ENCODE data around the gene CACNA2D2. TPM values are rescaled to one million over a fixed set of nuclear protein-coding genes. Genes with fewer than 3 reads are reported as not detected.

The CACNA2D2 gene
- total RNA-seq, 1 donor from 2014 or later, result 0.23 TPM

DNA sequence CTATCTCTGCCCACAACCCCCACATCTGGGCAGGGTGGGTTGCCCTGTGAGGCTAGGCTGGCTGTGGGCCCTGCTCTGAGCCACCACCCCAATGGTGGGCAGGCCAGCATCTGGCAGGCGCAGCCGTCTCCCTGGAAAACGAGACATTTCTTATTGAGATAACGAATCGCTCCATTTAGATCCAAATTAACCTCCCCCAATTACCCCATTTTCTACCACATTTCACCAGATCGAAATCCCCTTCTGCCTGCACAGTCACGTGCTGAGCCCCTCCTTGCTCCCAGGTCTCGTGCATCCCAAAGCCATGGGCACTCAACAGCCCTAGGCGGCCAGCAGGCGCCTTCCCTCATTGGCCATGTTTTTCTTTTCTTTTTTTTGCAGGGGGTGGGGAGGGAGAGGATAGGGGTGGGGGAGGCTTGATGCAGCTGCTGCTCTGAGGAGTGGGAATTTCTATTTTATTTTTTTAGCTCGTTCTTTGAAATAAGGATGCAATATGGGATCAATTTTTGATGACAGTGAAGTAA is 91.1 kb downstream of the CACNA2D2 start:
- H3K9me3 Mint-ChIP-seq, result no peaks in the 10 kb centered on the region
- intact Hi-C loops (cut with micrococcal nuclease), result no loop called here
- H3K4me1 Mint-ChIP-seq, result peaks cover 3% of the 10 kb centered on the region
- no peak overlapping the region for H3K4me3 Mint-ChIP-seq
- H3K27me3 Mint-ChIP-seq, result no peaks in the 10 kb centered on the region
- no peak overlapping the region for H3K27ac Mint-ChIP-seq
- DNase-seq, result no peak
- no peaks in the 10 kb centered on the region for H3K36me3 Mint-ChIP-seq (ENCODE audit: low read depth)

DNA sequence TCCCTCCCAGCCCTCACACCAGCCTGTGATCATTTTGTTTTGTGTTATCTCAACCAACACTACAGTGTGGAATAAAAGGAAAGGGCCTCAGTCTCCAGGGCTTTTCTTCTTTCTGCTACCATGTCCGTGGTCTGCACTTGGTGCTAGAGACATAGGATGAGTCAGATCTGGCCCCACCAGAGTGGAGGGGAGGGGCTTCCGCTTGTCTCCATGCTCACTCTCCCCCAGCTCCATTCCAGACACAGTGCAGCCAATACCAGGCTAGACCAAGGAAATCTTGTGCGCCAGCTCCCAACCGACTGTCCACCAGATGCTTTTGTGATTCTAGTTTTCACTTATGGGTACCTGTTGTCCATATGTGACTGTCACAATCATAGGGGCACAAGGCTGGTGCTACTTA is 92.2 kb downstream of the CACNA2D2 start:
- DNase-seq, result no peak
- no peak overlapping the region for H3K4me3 Mint-ChIP-seq
- peaks cover 3% of the 10 kb centered on the region for H3K4me1 Mint-ChIP-seq
- intact Hi-C loops (cut with micrococcal nuclease), result no loop called here
- H3K27me3 Mint-ChIP-seq, result no peaks in the 10 kb centered on the region
- H3K9me3 Mint-ChIP-seq, result no peaks in the 10 kb centered on the region
- H3K36me3 Mint-ChIP-seq (ENCODE audit: low read depth), result no peaks in the 10 kb centered on the region
- no peak overlapping the region for H3K27ac Mint-ChIP-seq

DNA sequence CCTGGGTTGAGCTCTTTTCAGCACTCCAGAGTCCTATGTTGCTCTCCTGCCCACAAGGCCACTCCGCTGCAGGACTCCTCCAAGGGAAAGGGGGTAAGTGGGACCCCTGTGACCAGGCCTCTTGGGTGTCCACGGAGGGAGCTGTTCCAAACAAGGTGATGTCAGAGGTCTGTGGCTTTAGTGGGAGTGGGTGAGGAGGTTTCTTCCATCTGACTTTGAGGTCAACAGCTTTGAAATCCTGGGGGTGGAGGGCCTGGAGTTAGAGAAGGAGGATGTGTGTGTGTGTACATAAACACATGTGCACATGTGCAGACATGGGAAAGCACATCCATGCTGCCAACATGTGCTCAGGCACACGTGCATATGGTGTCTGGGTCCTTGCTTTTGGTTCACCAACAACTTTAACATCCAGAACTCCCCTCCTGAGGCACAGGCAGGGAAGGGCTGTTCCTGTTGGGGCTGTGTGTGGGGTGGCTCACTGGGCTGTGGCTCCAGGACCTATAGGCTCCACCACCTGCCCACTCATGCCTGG is 92.8 kb downstream of the CACNA2D2 start:
- intact Hi-C loops (cut with micrococcal nuclease), result no loop called here
- DNase-seq, result no peak
- Mint-ChIP-seq H3K4me1 (no peaks in the 10 kb centered on the region), H3K36me3 (ENCODE audit: low read depth) (no peaks in the 10 kb centered on the region), H3K4me3 (no peak overlapping the region), H3K27ac (no peak overlapping the region), H3K9me3 (no peaks in the 10 kb centered on the region), H3K27me3 (no peaks in the 10 kb centered on the region)

DNA sequence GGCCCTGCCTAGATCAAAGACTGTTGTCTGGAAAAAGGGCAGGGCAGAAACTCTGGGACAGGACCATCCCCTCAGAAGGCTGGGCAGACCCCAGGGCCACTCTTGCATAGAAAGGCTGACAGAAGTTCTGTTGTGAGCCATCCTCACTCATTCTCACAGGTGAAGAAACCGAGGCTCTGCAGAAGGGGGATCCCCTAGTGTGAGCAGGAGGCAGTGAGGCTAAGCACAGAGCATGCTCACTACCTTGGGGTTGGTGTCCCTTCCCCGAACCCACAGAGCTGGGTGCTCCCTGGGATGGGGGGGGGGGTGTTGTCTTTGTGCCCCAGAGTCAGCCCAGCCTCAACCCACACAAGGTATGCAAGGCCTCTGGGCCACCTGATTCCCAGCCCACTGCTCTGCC is 93.2 kb downstream of the CACNA2D2 start:
- no peaks in the 10 kb centered on the region for H3K4me1 Mint-ChIP-seq
- H3K27me3 Mint-ChIP-seq, result no peaks in the 10 kb centered on the region
- H3K27ac Mint-ChIP-seq, result no peak overlapping the region
- intact Hi-C loops (cut with micrococcal nuclease), result no loop called here
- H3K36me3 Mint-ChIP-seq (ENCODE audit: low read depth), result no peaks in the 10 kb centered on the region
- no peak overlapping the region for H3K4me3 Mint-ChIP-seq
- H3K9me3 Mint-ChIP-seq, result no peaks in the 10 kb centered on the region
- DNase-seq, result no peak

DNA sequence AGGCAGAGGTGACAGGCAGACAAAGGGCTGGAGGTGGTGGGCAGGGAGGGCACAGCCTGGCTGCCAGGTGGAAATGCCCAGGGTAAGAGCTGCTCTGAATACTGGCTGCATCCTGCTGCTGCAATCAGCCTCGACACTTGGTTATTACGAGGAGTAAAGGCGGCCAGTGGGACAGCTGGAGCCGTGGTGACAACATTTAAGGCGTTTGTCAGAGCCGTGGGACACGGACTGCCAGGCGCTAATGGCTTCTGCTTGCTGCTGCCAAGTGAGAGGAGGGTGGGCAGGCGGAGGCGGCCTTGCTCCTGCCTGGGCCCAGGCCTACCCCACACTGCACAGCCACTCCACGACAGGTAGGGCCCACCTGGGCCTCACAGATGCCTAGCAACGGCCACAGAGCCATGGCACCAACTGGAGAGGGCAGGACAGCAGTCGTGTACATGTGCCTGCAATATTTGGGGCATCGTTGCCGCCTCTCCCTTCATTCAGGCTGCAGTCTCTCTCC is 94.9 kb downstream of the CACNA2D2 start:
- Mint-ChIP-seq H3K27me3 (no peaks in the 10 kb centered on the region), H3K9me3 (no peaks in the 10 kb centered on the region), H3K36me3 (ENCODE audit: low read depth) (no peaks in the 10 kb centered on the region), H3K4me1 (no peaks in the 10 kb centered on the region), H3K27ac (no peak overlapping the region), H3K4me3 (no peak overlapping the region)
- no peak for DNase-seq
- intact Hi-C loops (cut with micrococcal nuclease), result no loop called here

DNA sequence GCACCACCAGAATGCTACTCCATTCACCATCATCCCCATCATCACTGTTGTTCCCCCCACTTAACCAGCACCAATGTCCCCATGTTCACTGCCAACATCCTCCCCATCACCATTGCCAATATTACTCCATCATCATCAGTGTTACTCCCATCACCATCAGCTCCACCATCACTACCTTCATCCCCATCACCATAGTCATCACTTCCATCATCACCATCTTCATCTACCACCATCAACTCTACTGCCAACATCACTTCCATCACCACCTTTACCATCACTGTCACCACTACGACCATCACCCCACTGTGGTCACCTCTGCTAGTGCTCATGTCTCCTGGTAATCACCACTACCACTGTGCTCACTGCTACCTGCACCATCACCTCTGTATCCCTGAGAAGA is 96.9 kb downstream of the CACNA2D2 start:
- intact Hi-C loops (cut with micrococcal nuclease), result no loop called here
- no peak overlapping the region for H3K27ac Mint-ChIP-seq
- no peaks in the 10 kb centered on the region for H3K4me1 Mint-ChIP-seq
- H3K36me3 Mint-ChIP-seq (ENCODE audit: low read depth), result no peaks in the 10 kb centered on the region
- H3K27me3 Mint-ChIP-seq, result no peaks in the 10 kb centered on the region
- H3K4me3 Mint-ChIP-seq, result no peak overlapping the region
- DNase-seq, result no peak
- H3K9me3 Mint-ChIP-seq, result no peaks in the 10 kb centered on the region

DNA sequence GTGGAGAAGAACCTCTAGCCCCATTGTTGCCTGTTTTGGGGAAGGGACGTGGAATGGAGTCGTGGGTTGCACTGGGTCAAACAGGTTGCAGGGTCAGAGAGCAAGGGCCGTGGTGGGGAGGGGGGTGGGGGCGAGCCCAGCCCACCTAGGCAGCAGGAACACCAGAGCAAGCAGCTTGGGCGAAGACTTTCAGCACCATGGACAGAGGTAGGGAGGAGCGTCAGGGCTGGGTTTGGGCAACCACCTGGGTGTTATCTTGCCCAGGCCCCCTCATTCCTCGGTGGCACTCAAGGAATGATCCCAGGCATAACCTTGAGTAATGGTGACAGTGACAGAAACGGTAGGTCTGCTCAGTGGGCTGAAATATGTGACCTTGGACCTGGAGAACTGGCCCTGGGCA is 98.2 kb downstream of the CACNA2D2 start:
- H3K36me3 Mint-ChIP-seq (ENCODE audit: low read depth), result no peaks in the 10 kb centered on the region

DNA sequence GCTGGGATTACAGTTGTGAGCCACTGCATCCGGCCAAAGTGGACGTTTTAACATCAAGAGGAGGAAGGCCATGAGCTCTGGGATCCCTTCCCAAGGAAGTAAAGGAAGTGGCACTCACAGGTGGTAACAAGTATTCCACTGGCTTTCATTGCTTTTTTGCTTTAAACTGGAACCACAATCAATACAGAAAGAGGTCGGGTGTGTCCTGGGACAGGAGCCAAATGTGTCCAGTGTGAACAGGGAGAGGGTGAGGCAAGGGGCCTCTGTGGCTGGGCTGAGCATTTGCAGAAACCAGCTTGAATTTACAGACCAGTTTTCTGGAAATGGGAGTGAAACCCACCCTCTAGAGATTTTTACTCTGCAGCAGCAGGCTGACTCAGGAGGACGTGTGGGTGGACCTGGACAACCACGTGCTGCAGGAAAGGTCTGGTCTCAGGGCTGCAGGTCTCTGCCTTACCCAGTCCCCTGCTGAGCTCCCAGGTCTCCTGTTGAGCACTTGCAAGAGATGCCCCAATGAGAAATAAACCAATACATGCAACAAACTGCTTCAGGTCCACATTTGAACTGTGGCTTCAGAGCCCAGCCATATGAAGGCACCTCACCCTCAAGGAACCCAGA is 101.3 kb downstream of the CACNA2D2 start:
- intact Hi-C loops (cut with micrococcal nuclease), result no loop called here
- no peak for DNase-seq
- Mint-ChIP-seq H3K27ac (no peak overlapping the region), H3K4me3 (no peak overlapping the region), H3K4me1 (peaks cover 2% of the 10 kb centered on the region), H3K36me3 (ENCODE audit: low read depth) (no peaks in the 10 kb centered on the region), H3K27me3 (no peaks in the 10 kb centered on the region), H3K9me3 (no peaks in the 10 kb centered on the region)

More for the DNA sequence above, 98.2 kb downstream of the CACNA2D2 start:
- no peak overlapping the region for H3K4me3 Mint-ChIP-seq
- no peaks in the 10 kb centered on the region for H3K27me3 Mint-ChIP-seq
- H3K9me3 Mint-ChIP-seq, result no peaks in the 10 kb centered on the region
- peak; percentile 86 for DNase-seq
- H3K27ac Mint-ChIP-seq, result no peak overlapping the region
- no peaks in the 10 kb centered on the region for H3K4me1 Mint-ChIP-seq
- intact Hi-C loops (cut with micrococcal nuclease), result no loop called here

DNA sequence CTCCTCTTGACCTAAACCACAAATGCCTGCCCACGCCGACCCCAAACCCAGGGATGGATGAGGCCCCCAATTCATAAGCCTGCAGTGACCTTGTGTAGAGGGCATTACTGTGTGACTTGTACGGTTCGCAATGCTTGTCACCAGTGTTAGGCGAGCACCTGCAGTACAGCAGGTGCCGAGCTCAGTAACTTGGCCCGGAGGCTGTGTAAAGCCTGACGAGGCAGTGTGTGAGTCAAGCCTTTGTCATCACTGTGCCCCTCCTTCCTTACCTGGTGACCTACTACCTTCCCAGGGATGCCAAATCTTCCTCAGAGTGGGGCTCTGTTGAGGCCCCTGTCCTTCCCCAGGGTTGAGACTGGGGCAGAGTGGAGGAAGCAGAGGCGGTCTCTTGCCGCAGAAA is 106.9 kb downstream of the CACNA2D2 start:
- no peaks in the 10 kb centered on the region for H3K27me3 Mint-ChIP-seq
- H3K27ac Mint-ChIP-seq, result no peak overlapping the region
- no peaks in the 10 kb centered on the region for H3K36me3 Mint-ChIP-seq (ENCODE audit: low read depth)
- no peaks in the 10 kb centered on the region for H3K9me3 Mint-ChIP-seq
- no peak overlapping the region for H3K4me3 Mint-ChIP-seq
- no peak for DNase-seq
- intact Hi-C loops (cut with micrococcal nuclease), result no loop called here
- H3K4me1 Mint-ChIP-seq, result peaks cover 8% of the 10 kb centered on the region

DNA sequence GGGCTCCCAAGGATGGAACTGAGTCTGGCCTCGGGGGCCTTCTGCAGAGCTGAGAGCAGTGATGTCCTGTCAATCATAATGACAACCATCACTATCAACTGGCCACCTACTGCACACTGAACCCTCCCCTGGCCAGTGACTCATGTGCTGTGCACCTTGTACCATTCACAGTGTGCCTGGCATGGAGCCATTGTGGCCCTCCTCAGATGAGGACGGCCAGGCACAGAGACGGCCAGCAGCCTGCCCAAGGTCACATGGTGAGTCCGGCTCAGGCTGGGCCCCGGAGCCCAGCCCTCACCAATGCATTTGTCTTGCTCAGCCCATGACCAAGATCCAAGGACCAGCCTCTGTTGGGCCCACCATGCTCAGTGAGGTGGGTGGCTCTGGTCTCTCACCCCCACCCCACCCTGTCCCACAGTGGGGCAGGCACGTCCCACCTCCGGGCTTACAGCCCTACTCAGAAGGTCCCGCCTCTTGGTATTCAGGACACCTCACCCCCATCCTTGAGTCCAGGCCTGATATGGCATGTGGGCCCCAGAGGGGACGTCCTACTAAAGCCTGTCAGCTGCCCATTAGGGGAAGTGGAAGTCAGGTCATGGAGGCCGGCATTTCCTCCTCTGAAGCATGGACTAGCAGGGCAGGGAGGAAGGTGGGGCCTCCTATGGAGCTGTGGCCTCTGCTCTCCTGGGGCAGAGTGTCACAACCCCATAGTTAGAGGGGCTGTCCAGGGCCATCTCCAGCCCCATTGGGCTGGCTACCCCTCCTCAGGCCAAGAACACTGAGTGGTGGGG is 108.2 kb downstream of the CACNA2D2 start:
- H3K27ac Mint-ChIP-seq, result no peak overlapping the region
- H3K36me3 Mint-ChIP-seq (ENCODE audit: low read depth), result no peaks in the 10 kb centered on the region
- intact Hi-C loops (cut with micrococcal nuclease), result no loop called here
- peaks cover 8% of the 10 kb centered on the region for H3K4me1 Mint-ChIP-seq
- H3K27me3 Mint-ChIP-seq, result no peaks in the 10 kb centered on the region
- no peaks in the 10 kb centered on the region for H3K9me3 Mint-ChIP-seq
- DNase-seq, result no peak
- no peak overlapping the region for H3K4me3 Mint-ChIP-seq

DNA sequence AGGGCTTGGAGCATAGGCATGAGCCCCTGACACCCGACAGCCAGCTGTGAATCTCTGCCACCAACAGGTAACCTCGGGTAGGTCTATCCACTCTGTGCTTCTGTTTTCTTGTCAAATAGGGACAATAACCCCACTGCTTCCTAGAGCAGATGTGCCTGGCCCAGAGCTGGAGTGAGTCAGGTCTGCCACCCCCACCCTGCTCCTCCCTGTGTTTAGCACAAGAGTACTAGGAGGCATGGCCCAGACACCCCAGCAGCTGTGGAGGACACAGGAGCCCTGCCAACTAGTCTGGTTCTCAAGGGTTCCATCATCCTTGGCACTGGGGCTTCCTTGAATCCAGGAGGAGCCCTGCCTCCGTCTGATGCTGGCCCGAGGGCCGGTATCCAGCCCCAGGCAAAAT is 110.4 kb downstream of the CACNA2D2 start:
- no peak for DNase-seq
- H3K36me3 Mint-ChIP-seq (ENCODE audit: low read depth), result no peaks in the 10 kb centered on the region
- H3K27me3 Mint-ChIP-seq, result no peaks in the 10 kb centered on the region
- intact Hi-C loops (cut with micrococcal nuclease), result no loop called here
- no peaks in the 10 kb centered on the region for H3K9me3 Mint-ChIP-seq
- no peak overlapping the region for H3K27ac Mint-ChIP-seq
- H3K4me1 Mint-ChIP-seq, result peaks cover 6% of the 10 kb centered on the region
- H3K4me3 Mint-ChIP-seq, result no peak overlapping the region

DNA sequence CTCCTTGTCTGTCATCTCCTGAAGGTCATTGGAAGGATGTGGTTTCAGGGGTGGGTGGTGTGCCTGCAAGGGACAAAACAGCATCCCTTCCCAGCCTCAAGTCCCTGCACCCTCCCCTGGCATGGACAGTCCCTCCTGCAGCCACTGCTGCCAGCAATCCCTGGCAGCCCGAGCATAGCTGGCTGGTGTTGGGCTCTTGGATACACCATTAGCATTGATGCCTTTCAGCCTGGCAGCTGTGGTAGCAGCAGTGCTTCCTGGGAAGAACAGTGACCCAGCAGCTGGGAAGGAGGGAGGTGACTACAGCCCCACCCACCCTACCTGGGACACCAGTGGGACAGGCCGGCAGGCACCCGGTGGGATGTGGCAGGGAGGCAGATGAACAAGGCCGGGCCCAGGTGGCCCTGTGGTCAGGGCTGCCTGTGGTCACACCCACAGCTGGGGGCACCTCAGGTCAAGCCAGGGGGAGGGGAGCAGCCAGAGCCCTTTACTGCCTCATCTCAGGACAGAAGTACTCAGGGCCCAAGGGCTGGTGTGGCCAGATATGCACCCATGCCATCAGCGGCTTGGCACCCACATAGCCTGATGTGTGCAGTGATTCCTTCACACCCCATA is 111.2 kb downstream of the CACNA2D2 start:
- no peak for DNase-seq
- intact Hi-C loops (cut with micrococcal nuclease), result no loop called here
- peaks cover 6% of the 10 kb centered on the region for H3K4me1 Mint-ChIP-seq
- no peak overlapping the region for H3K27ac Mint-ChIP-seq
- H3K4me3 Mint-ChIP-seq, result no peak overlapping the region
- H3K27me3 Mint-ChIP-seq, result no peaks in the 10 kb centered on the region
- H3K9me3 Mint-ChIP-seq, result no peaks in the 10 kb centered on the region
- no peaks in the 10 kb centered on the region for H3K36me3 Mint-ChIP-seq (ENCODE audit: low read depth)

DNA sequence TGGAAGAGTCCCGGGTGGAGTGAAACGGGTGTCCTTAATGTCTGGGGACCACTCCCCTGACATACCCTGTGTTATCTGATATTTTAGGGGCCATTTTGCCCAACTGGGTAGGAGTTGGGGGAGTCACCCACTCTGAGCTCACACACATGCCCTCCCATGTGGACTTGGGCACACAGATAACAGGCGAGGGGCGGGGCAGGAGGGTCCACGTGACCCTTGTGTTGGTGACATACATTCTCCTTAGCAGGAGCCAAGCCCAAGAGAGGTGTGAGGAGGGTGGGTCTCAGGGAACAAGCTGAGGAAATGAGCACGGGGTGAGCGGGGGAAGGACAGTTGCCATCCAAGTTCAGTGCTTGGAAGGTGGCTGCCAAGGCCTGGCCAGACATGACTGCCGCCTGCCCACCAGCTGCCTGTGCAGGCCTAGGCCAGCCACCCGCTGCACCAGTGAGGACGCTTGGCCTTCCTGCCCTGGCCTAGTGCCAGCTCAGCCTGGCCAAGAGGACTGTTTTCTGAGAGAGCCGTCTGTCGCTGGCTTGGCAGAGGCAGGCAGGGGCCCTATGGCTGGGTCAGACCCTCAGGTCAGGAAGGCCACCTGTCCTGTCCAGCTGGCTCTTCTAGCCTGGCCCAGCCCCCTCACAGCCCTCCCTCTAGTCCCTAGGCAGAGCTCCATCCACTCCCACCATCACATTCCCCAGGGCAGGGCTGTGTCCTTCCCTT is 112.8 kb downstream of the CACNA2D2 start:
- Mint-ChIP-seq H3K9me3 (no peaks in the 10 kb centered on the region), H3K27me3 (peaks cover 2% of the 10 kb centered on the region), H3K36me3 (ENCODE audit: low read depth) (no peaks in the 10 kb centered on the region), H3K4me1 (peaks cover 6% of the 10 kb centered on the region), H3K27ac (no peak overlapping the region), H3K4me3 (no peak overlapping the region)
- DNase-seq, result no peak
- intact Hi-C loops (cut with micrococcal nuclease), result no loop called here

Data from activated CD4-positive, alpha-beta T cell treated with anti-CD3 and anti-CD28 coated beads, Interleukin-2, amount 10 ng/mL, durations not matched to agents 24 days and 14 days (primary cell).